Right atrium auricular region (tissue), 2 donors: Measurements from ENCODE around the gene SLC40A1. TPM values are rescaled to one million over a fixed set of nuclear protein-coding genes. Genes with fewer than 3 reads are reported as not detected.
"Not testable (repeated sequence)": the region's sequence is repeated elsewhere in the genome, so short reads cannot be mapped to it uniquely, and the experiment has no call there.

Experiments used
- DNase-seq: peaks from one replicate; pipeline ENCODE4 v3.0.0-alpha.2; 2019; ENCODE audit warnings: low spot score
- H3K27ac ChIP-seq, 2 donors: fragments of 200-600 bp; sonication (generic); 1 replicate in 1 of 2; 2 replicates in 1 of 2; pipeline ENCODE4 v1.5.1; 2016 to 2019
- H3K27me3 ChIP-seq, 2 donors: fragments of 200-600 bp; sonication (generic); one replicate each; pipeline versions ENCODE4 v1.5.1 to v1.6.0; 2017 to 2019
- H3K36me3 ChIP-seq: fragments of 200-600 bp; sonication (generic); one replicate; pipeline ENCODE4 v1.5.1; 2016
- H3K4me1 ChIP-seq, 2 donors: fragments of 200-600 bp; sonication (generic); one replicate each; pipeline versions ENCODE4 v1.5.1 to v1.6.0; 2017 to 2019
- H3K4me3 ChIP-seq, 2 donors: fragments of 200-600 bp; sonication (generic); 1 replicate in 1 of 2; 2 replicates in 1 of 2; pipeline ENCODE4 v1.5.1; 2017 to 2019; ENCODE audit warnings: mild to moderate bottlenecking in 1 of 2, moderate library complexity in 1 of 2
- H3K9me3 ChIP-seq, 2 donors: fragments of 200-600 bp; sonication (generic); one replicate each; pipeline ENCODE4 v1.5.1; 2019
- total RNA-seq, 2 donors: library from RNA; depleted of rRNA; stranded (reverse); fragments of >200 nt; gene quantifications; one replicate each; pipeline ENCODE4 v1.1.0, GENCODE V29; 2016
- TF ChIP-seq, protein P1 (sequence below), 2 donors: fragments of 200-600 bp; sonication (generic); IDR thresholded peaks; one replicate each; pipeline ENCODE4 v1.5.1; 2019; ENCODE audit warnings: antibody characterized with exemption in 2 of 2

SLC40A1 gene
- total RNA-seq, 2 donors from 2014 or later = 57.7 to 132 TPM

DNA sequence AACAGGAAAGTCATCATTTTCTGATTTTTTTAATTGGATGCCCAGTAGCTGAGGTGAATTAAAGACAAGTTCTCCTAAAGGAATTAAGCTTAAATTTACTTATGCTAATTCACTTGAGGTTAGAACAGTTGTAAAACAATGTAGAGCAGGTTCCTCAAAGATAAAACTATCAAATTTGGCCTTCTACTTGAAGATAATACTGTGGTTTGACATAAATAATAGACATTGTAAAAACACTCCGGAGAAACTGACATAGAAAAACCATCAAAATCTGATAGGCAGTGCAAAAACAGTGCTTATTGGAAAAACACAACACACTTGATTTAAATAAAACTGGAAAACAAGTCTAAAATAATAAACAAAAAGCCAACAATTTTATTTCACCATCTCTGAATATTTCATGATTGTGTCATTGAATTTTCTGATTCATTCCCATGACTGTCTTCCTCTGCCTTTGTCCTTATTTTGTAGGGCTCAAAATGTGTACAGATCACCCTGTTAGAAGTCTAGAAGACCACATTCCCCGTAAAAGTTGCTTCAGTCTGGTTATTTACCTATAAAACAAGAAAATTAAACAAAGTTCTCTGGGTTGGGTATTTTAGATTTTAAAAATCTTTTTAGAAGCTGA, 28.3 kb upstream of the SLC40A1 start:
- Histone ChIP-seq H3K36me3 (no peaks in the 10 kb centered on the region), H3K4me3 (no peak overlapping the region), H3K27me3 (no peaks in the 10 kb centered on the region), H3K27ac (no peak overlapping the region), H3K4me1 (peaks cover 0 to 19% of the 10 kb centered on the region in 2 donors), H3K9me3 (no peaks in the 10 kb centered on the region)
- no peak for DNase-seq
- TF ChIP-seq, protein P1, sequence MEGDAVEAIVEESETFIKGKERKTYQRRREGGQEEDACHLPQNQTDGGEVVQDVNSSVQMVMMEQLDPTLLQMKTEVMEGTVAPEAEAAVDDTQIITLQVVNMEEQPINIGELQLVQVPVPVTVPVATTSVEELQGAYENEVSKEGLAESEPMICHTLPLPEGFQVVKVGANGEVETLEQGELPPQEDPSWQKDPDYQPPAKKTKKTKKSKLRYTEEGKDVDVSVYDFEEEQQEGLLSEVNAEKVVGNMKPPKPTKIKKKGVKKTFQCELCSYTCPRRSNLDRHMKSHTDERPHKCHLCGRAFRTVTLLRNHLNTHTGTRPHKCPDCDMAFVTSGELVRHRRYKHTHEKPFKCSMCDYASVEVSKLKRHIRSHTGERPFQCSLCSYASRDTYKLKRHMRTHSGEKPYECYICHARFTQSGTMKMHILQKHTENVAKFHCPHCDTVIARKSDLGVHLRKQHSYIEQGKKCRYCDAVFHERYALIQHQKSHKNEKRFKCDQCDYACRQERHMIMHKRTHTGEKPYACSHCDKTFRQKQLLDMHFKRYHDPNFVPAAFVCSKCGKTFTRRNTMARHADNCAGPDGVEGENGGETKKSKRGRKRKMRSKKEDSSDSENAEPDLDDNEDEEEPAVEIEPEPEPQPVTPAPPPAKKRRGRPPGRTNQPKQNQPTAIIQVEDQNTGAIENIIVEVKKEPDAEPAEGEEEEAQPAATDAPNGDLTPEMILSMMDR (IDR thresholded peaks at IDR 0.05) = no peak

DNA sequence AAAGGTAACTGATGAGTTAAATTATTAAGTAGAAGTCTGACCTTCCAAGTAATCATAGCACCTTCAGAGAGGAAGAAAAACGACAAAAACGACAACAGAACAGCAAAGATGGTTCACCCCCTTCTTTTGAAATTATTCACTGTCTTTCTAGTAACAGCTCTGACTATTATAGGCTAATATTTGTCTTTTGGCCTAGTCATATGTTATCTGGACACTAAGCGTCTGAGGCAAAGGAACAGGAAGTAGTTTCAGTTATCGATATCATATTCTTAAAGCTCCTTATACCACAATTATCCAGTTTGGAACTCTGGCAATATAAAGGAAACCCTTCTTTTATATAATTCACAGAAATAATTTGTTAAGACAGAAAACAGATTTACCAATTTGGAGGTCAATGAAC, 27.6 kb upstream of the SLC40A1 start:
- Histone ChIP-seq H3K36me3 (no peaks in the 10 kb centered on the region), H3K9me3 (no peaks in the 10 kb centered on the region), H3K4me3 (no peak overlapping the region), H3K4me1 (peaks cover 0 to 12% of the 10 kb centered on the region in 2 donors), H3K27me3 (no peaks in the 10 kb centered on the region), H3K27ac (no peak overlapping the region)
- TF ChIP-seq, protein P1 (IDR thresholded peaks at IDR 0.05) = no peak
- DNase-seq = no peak

DNA sequence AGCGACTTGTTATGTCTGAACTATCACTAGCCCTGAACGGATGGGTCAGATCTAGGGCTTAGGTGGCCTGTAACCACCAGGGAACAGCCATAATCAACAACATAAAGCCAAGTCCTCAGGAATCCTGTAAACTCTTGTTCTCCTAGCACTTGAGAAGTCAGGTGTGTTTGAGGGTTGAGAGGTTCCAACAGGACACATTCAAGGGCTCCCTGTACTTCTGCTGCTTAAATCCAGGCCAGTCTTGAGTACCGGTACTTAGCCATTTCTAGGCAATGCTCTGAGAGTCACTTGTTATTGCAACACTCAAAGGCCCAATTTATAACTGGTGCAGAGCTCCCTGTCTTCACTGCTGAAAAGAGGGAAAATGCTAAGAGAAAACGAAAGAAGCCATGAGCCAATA, 21.6 kb upstream of the SLC40A1 start:
- Histone ChIP-seq H3K36me3 (no peaks in the 10 kb centered on the region), H3K27me3 (no peaks in the 10 kb centered on the region), H3K9me3 (no peaks in the 10 kb centered on the region), H3K27ac (no peak overlapping the region), H3K4me1 (no peaks in the 10 kb centered on the region), H3K4me3 (no peak overlapping the region)
- TF ChIP-seq, protein P1 (IDR thresholded peaks at IDR 0.05) = no peak
- no peak for DNase-seq

DNA sequence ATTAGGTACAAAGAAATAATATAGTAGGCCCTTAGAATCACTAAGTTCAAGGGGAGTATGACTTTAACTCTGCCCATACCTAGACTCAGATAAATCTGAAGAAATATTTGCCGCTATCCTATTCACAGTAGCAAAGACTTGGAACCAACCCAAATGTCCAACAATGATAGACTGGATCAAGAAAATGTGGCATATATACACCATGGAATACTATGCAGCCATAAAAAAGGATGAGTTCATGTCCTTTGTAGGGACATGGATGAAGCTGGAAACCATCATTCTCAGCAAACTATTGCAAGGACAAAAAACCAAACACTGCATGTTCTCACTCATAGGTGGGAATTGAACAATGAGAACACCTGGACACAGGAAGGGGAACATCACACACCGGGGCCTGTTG, 21.1 kb upstream of the SLC40A1 start:
- H3K4me1 ChIP-seq, H3K27me3 ChIP-seq, H3K4me3 ChIP-seq, H3K27ac ChIP-seq, H3K9me3 ChIP-seq, DNase-seq, H3K36me3 ChIP-seq: not testable (repeated sequence)

DNA sequence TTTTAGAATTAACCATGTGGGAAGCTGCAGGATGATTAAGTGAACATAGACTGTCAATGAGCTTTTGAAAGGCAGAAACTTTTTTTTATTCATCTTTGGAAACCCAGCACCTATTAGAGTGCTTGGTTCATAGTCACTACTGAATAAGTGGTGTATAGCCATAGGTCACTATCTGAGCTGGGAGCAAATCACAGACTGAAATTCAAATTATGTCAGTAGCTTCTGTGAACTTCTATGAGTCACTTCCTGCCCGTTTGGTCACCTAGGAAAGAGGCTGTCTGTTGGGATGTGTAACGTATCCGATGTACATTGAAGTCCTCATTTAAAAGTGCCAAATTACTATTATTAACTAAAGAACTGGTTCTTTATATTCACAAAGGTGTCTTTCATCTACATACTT, 20.5 kb upstream of the SLC40A1 start:
- no peak for DNase-seq
- H3K4me1 ChIP-seq = no peaks in the 10 kb centered on the region
- no peaks in the 10 kb centered on the region for H3K27me3 ChIP-seq
- no peak overlapping the region for H3K4me3 ChIP-seq
- no peak overlapping the region for H3K27ac ChIP-seq
- TF ChIP-seq, protein P1 (IDR thresholded peaks at IDR 0.05) = no peak
- H3K9me3 ChIP-seq = no peaks in the 10 kb centered on the region
- no peaks in the 10 kb centered on the region for H3K36me3 ChIP-seq

DNA sequence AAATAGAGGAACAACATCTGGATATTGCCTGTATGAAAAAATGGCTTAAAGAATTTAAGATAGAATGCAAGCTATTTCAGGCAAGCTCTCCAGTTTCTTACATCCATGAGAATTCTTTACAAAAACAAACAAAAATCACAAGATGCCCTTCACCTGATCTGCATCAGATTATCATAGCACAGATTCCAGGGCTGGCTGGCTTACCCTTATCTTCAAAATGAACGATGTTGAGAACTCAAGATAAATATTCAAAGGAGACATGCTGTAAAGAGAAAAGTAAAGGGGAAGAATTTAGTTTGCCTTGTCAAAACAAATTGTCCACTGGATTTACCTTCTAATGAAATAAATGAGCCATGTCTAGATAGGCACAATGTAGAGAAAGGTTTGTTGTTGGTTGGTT, 18.7 kb upstream of the SLC40A1 start:
- DNase-seq = no peak
- Histone ChIP-seq H3K27me3 (no peaks in the 10 kb centered on the region), H3K9me3 (no peaks in the 10 kb centered on the region), H3K4me3 (no peak overlapping the region), H3K27ac (no peak overlapping the region), H3K4me1 (no peaks in the 10 kb centered on the region), H3K36me3 (no peaks in the 10 kb centered on the region)
- TF ChIP-seq, protein P1 (IDR thresholded peaks at IDR 0.05) = no peak
